ENCODE results near the gene TEX9. TPM values are rescaled to one million over a fixed set of nuclear protein-coding genes. Genes with fewer than 3 reads are reported as not detected.

Gene TEX9
- total and polyA plus RNA-seq, 12 donors: 3.5 to 18.3 (median 8.6) TPM

DNA sequence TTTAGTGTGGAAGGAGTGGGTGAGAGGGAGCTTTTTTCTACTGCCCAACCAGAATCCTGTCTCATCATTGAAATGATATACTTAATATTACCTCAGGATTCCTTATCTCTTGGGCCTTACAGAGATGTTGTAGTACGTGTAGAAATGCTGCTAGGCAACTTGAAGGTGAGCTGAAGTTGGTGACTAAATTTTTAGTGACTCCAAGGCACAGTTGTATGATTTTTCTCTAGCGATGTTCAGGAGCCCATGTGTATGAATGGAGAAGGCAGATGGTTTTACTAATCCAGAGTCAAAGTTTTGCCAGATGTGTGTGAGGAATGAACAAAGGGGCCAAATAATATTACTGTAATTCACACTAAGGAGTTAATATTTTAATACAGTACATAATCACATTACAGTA is 42.8 kb upstream of the TEX9 start:
- Histone ChIP-seq H3K27me3 (no peaks in the 10 kb centered on the region), H3K36me3 (replicated peaks in 1 of 2) (no peaks in the 10 kb centered on the region), H3K9me3 (replicated peaks in 1 of 3) (no peaks in the 10 kb centered on the region), H3K27ac (no peak overlapping the region), H3K4me3 (no peak overlapping the region), H3K4me1 (replicated peaks in 1 of 2) (no peaks in the 10 kb centered on the region)
- intact Hi-C loops (cut with DNase I): no loop called here
- TF ChIP-seq, protein P1, sequence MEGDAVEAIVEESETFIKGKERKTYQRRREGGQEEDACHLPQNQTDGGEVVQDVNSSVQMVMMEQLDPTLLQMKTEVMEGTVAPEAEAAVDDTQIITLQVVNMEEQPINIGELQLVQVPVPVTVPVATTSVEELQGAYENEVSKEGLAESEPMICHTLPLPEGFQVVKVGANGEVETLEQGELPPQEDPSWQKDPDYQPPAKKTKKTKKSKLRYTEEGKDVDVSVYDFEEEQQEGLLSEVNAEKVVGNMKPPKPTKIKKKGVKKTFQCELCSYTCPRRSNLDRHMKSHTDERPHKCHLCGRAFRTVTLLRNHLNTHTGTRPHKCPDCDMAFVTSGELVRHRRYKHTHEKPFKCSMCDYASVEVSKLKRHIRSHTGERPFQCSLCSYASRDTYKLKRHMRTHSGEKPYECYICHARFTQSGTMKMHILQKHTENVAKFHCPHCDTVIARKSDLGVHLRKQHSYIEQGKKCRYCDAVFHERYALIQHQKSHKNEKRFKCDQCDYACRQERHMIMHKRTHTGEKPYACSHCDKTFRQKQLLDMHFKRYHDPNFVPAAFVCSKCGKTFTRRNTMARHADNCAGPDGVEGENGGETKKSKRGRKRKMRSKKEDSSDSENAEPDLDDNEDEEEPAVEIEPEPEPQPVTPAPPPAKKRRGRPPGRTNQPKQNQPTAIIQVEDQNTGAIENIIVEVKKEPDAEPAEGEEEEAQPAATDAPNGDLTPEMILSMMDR (IDR thresholded peaks at IDR 0.05): no peak
- no peak for TF ChIP-seq POLR2A (IDR thresholded peaks at IDR 0.05)
- DNase-seq: no peak
- 59 to 83% (median 72%) methylated on average over 2 of the region's 2 CpGs for WGBS, 4 donors

DNA sequence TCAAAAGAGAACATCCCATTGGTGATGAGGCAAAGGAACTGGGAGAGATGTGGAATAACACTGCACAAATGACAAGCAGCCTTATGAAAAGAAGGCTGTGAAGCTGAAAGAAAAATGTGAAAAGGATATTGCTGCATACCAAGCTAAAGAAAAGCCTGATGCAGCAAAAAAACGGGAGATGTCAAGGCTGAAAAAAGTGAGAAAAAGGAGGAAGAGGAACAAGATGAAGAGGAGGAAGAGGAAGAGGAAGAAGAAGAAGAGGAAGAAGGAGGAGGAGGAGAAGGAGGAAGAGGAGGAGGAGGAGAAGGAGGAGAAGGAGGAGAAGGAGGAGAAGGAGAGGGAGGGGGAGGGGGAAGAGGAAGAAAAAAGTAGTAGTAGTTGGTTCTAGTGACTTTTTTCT is 41.8 kb upstream of the TEX9 start:
- no peak overlapping the region for H3K4me3 ChIP-seq
- no peaks in the 10 kb centered on the region for H3K9me3 ChIP-seq (replicated peaks in 1 of 3)
- H3K4me1 ChIP-seq (replicated peaks in 1 of 2): no peaks in the 10 kb centered on the region
- no peak for DNase-seq
- WGBS, 4 donors: 24 to 50% (median 33%) methylated on average over 1 of the region's 1 CpG
- H3K36me3 ChIP-seq (replicated peaks in 1 of 2): no peaks in the 10 kb centered on the region
- H3K27ac ChIP-seq: no peak overlapping the region
- intact Hi-C loops (cut with DNase I): no loop called here
- TF ChIP-seq POLR2A (IDR thresholded peaks at IDR 0.05): no peak
- TF ChIP-seq, protein P1 (IDR thresholded peaks at IDR 0.05): no peak
- H3K27me3 ChIP-seq: no peaks in the 10 kb centered on the region

DNA sequence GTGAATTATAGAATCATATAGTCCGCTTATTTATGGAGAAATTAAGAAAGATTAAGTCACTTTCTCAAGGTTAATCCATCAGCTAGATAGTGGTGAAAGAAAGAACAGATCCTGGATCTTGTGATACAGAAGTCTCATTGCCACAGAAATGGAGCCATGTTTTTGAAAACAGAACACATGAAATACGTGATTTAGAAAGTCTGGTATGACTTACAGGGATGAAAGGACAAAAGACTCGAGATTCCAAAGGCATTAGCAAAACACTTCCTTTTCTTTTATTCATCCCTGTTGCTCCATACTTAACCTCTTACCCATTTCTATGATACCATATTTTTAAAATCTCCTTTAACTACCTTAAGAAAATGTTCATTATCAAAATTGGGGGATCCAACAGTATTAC is 40.0 kb upstream of the TEX9 start:
- Histone ChIP-seq H3K9me3 (replicated peaks in 1 of 3) (no peaks in the 10 kb centered on the region), H3K27me3 (no peaks in the 10 kb centered on the region), H3K4me1 (replicated peaks in 1 of 2) (no peaks in the 10 kb centered on the region), H3K36me3 (replicated peaks in 1 of 2) (no peaks in the 10 kb centered on the region), H3K4me3 (no peak overlapping the region), H3K27ac (no peak overlapping the region)
- DNase-seq: no peak
- intact Hi-C loops (cut with DNase I): no loop called here
- TF ChIP-seq, protein P1 (IDR thresholded peaks at IDR 0.05): no peak
- no peak for TF ChIP-seq POLR2A (IDR thresholded peaks at IDR 0.05)
- 57 to 75% (median 62%) methylated on average over 3 of the region's 3 CpGs for WGBS, 4 donors

DNA sequence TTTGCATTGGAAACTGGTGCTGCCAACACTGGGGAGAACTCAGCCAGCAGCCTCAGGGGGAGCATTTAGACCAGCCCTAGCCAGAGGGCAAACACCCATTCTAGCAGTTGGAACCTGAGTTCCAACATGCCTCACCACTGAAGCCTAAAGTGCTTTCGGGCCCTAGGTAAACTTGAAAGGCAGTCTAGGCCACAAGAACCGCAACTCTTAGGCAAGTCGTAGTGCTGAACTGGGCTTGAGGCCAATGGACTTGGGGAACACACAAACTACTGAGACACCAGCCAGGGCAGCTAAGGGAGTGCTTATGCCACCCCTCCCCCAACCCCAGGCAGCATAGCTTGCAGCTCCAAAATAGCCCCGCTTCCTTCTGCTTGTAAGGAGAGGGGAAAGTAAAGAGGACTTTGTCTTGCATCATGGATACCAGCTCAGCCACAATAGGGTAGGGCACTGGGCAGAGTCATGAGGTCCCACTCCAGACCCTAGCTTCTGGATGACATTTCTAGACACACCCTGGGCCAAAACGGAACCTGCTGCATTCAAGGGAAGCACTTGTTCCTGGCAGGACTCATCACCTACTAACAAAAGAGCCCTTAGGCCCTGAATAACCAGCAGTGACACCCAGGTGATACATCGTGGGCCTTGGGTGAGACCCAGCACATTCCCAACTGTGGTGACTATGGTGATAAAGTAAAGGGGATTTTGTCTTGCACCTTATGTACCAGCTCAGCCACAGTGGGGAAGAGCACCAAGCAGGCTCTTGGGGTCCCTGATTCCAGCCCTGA is 37.3 kb upstream of the TEX9 start:
- WGBS, 4 donors: 76 to 89% (median 85%) methylated on average over 5 to 6 of the region's 6 CpGs
- no peaks in the 10 kb centered on the region for H3K36me3 ChIP-seq (replicated peaks in 1 of 2)
- no peak for DNase-seq
- no peaks in the 10 kb centered on the region for H3K4me1 ChIP-seq (replicated peaks in 1 of 2)
- no peaks in the 10 kb centered on the region for H3K9me3 ChIP-seq (replicated peaks in 1 of 3)
- no peak for TF ChIP-seq POLR2A (IDR thresholded peaks at IDR 0.05)
- TF ChIP-seq, protein P1 (IDR thresholded peaks at IDR 0.05): no peak
- H3K27me3 ChIP-seq: no peaks in the 10 kb centered on the region
- H3K4me3 ChIP-seq: no peak overlapping the region
- intact Hi-C loops (cut with DNase I): no loop called here
- H3K27ac ChIP-seq: no peak overlapping the region
